ENCODE measurements around the gene KRTAP10-12. TPM values are rescaled to one million over a fixed set of nuclear protein-coding genes. Genes with fewer than 3 reads are reported as not detected.
"Not testable (repeated sequence)": the region's sequence is repeated elsewhere in the genome, so short reads cannot be mapped to it uniquely, and the experiment has no call there.

The KRTAP10-12 gene
- total RNA-seq, 4 donors from 2014 or later = not detected

- Histone ChIP-seq H3K27ac (no peak overlapping the region), H3K27me3 (peaks cover 18% of the 10 kb centered on the region), H3K36me3 (no peaks in the 10 kb centered on the region), H3K4me3 (no peak overlapping the region), H3K4me1 (no peaks in the 10 kb centered on the region), H3K9me3 (no peaks in the 10 kb centered on the region)
- no peak for DNase-seq
- 40 to 72% methylated on average over 6 of the region's 6 CpGs for WGBS, 2 donors (ENCODE audit: low coverage in 1 of 2)
- no peak for TF ChIP-seq POLR2A (IDR thresholded peaks at IDR 0.05)
- TF ChIP-seq POLR2AphosphoS5 (IDR thresholded peaks at IDR 0.05) = no peak
- no peak for TF ChIP-seq CTCF (IDR thresholded peaks at IDR 0.05)
- TF ChIP-seq EP300 (IDR thresholded peaks at IDR 0.05; ENCODE audit: low read depth) = no peak
- intact Hi-C loops (cut with DNase I; ENCODE audit: low total_unique reads) = no loop called here
- in situ Hi-C loops (cut with MboI; ENCODE audit: low pct_ligation_motif_present in 1 of 4, low pct_unique_long_range_greater_than_20kb in 1 of 4, low sequenced_read_pairs in 3 of 4) = loop anchor here in 2 of 4 donors (25.0 kb wide), 1 partner anchor 97 kb away; the partner anchor contains the start of genes KRTAP10-5 (in 2 of the 2) and KRTAP10-6 (in 2 of the 2)
Measured at GRCh38 chr21:44684483-44684882, 12.5 kb upstream of the KRTAP10-12 start.

- 95% methylated on average over 6 of the region's 6 CpGs; no CpG with 5 or more reads in 1 of the 2 donors for WGBS, 2 donors (ENCODE audit: low coverage in 1 of 2)
- intact Hi-C loops (cut with DNase I; ENCODE audit: low total_unique reads) = not testable (repeated sequence)
- in situ Hi-C loops (cut with MboI; ENCODE audit: low pct_ligation_motif_present in 1 of 4, low pct_unique_long_range_greater_than_20kb in 1 of 4, low sequenced_read_pairs in 3 of 4) = loop anchor here in 2 of 4 donors (25.0 kb wide), 1 partner anchor 98 kb away; the partner anchor contains the start of genes KRTAP10-5 (in 2 of the 2) and KRTAP10-6 (in 2 of the 2)
Measured at GRCh38 chr21:44685050-44685449, 11.9 kb upstream of the KRTAP10-12 start.

GRCh38 chr21:44686000-44686781, 10.8 kb upstream of the KRTAP10-12 start:
- DNase-seq = no peak
- intact Hi-C loops (cut with DNase I; ENCODE audit: low total_unique reads) (no loop called here), in situ Hi-C loops (cut with MboI; ENCODE audit: low pct_ligation_motif_present in 1 of 4, low pct_unique_long_range_greater_than_20kb in 1 of 4, low sequenced_read_pairs in 3 of 4) (loop anchor here in 2 of 4 donors (25.0 kb wide), 1 partner anchor 99 kb away; the partner anchor contains the start of genes KRTAP10-5 (in 2 of the 2) and KRTAP10-6 (in 2 of the 2))
- Histone ChIP-seq H3K4me1 (no peaks in the 10 kb centered on the region), H3K36me3 (no peaks in the 10 kb centered on the region), H3K27me3 (peaks cover 23% of the 10 kb centered on the region), H3K27ac (no peak overlapping the region), H3K4me3 (no peak overlapping the region), H3K9me3 (no peaks in the 10 kb centered on the region)
- 64% methylated on average over 12 of the region's 14 CpGs; no CpG with 5 or more reads in 1 of the 2 donors for WGBS, 2 donors (ENCODE audit: low coverage in 1 of 2)
- no peak for TF ChIP-seq POLR2AphosphoS5 (IDR thresholded peaks at IDR 0.05)
- no peak for TF ChIP-seq POLR2A (IDR thresholded peaks at IDR 0.05)
- no peak for TF ChIP-seq CTCF (IDR thresholded peaks at IDR 0.05)
- TF ChIP-seq EP300 (IDR thresholded peaks at IDR 0.05; ENCODE audit: low read depth) = no peak

More at GRCh38 chr21:44685050-44685449, 11.9 kb upstream of the KRTAP10-12 start:
- H3K4me1 ChIP-seq, H3K27ac ChIP-seq, H3K4me3 ChIP-seq, H3K36me3 ChIP-seq, DNase-seq, H3K9me3 ChIP-seq: not testable (repeated sequence)
- H3K27me3 ChIP-seq = peaks cover 23% of the 10 kb centered on the region

- DNase-seq = no peak
- in situ Hi-C loops (cut with MboI; ENCODE audit: low pct_ligation_motif_present in 1 of 4, low pct_unique_long_range_greater_than_20kb in 1 of 4, low sequenced_read_pairs in 3 of 4) = loop anchor here in 2 of 4 donors (25.0 kb wide), 1 partner anchor 100 kb away; the partner anchor contains the start of genes KRTAP10-5 (in 2 of the 2) and KRTAP10-6 (in 2 of the 2)
- H3K36me3 ChIP-seq = no peaks in the 10 kb centered on the region
- no peaks in the 10 kb centered on the region for H3K4me1 ChIP-seq
- H3K27ac ChIP-seq = no peak overlapping the region
- intact Hi-C loops (cut with DNase I; ENCODE audit: low total_unique reads) = no loop called here
- peaks cover 31% of the 10 kb centered on the region for H3K27me3 ChIP-seq
- WGBS, 2 donors (ENCODE audit: low coverage in 1 of 2) = 79% methylated on average over 25 of the region's 25 CpGs; no CpG with 5 or more reads in 1 of the 2 donors
- H3K4me3 ChIP-seq = no peak overlapping the region
- H3K9me3 ChIP-seq = no peaks in the 10 kb centered on the region
- TF ChIP-seq POLR2AphosphoS5 (IDR thresholded peaks at IDR 0.05) (no peak), CTCF (IDR thresholded peaks at IDR 0.05) (no peak), EP300 (IDR thresholded peaks at IDR 0.05; ENCODE audit: low read depth) (no peak), POLR2A (IDR thresholded peaks at IDR 0.05) (no peak)
Measured at GRCh38 chr21:44686843-44687561, 10.0 kb upstream of the KRTAP10-12 start.

Data from transverse colon (tissue), 4 donors.